ENCODE measurements around the gene CST3. TPM values are rescaled to one million over a fixed set of nuclear protein-coding genes. Genes with fewer than 3 reads are reported as not detected.

CST3 gene
- total and polyA plus RNA-seq, 11 donors = 240 to 1,194 (median 611) TPM

DNA sequence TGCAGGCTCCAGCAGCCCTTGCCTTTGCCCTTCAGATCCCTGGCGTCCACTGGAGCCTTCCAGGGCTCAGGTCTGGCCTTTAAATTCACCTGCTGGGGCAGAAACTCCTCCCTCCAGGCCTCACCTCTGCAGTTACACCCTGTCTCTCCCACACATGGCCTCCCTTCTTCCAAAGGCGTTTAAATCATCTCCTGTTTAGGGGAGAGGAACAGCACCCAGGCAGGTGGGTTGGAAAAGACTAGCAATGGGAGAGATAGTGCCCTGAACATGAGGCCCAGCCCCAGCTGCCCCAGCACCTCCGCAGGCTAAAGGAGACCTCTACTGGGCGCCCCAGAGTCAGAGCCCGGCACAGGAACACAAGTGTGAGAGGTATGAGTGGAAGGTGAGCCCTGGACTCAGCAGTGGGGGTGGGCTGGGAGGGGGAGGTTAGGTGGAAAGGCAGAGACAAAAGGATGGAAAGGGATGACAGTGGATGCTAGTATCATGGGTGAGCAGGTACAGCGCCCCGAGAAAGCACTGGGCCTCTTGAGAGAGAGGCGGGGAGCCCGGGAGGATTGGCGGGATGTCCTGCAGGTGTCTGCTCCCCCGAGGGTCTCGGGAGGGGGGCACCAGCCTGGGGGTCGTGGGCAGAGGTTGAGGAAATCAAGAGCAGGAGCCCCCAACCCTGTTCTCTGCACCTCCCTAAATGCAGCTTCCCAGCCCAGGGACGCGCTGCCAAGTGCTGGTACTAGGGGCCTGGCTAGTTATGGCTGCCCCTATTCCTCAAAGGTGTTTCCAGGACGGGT is 31.7 kb downstream of the CST3 start, which contains the start of gene CST9:
Gene CST9 (minus strand): TSS at position 51 of the 785 bp plus-strand sequence. CDS start 53 bp downstream, outside the sequence.
- ATAC-seq (peak in 2 of 4 donors; percentile 4 to 5), DNase-seq (no peak)
- TF ChIP-seq, protein P1, sequence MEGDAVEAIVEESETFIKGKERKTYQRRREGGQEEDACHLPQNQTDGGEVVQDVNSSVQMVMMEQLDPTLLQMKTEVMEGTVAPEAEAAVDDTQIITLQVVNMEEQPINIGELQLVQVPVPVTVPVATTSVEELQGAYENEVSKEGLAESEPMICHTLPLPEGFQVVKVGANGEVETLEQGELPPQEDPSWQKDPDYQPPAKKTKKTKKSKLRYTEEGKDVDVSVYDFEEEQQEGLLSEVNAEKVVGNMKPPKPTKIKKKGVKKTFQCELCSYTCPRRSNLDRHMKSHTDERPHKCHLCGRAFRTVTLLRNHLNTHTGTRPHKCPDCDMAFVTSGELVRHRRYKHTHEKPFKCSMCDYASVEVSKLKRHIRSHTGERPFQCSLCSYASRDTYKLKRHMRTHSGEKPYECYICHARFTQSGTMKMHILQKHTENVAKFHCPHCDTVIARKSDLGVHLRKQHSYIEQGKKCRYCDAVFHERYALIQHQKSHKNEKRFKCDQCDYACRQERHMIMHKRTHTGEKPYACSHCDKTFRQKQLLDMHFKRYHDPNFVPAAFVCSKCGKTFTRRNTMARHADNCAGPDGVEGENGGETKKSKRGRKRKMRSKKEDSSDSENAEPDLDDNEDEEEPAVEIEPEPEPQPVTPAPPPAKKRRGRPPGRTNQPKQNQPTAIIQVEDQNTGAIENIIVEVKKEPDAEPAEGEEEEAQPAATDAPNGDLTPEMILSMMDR (IDR thresholded peaks at IDR 0.05) = no peak
- no peak for TF ChIP-seq POLR2A (IDR thresholded peaks at IDR 0.05)
- no peak within 1 kb of the TSS for H3K27ac ChIP-seq
- H3K4me1 ChIP-seq = peaks cover 0 to 13% (median 0%) of the 10 kb centered on the region in 12 donors
- peaks cover 0 to 8% (median 0%) of the 10 kb centered on the region in 9 donors for H3K27me3 ChIP-seq
- H3K36me3 ChIP-seq = no peaks in the 10 kb centered on the region
- WGBS, 4 donors = 54 to 70% (median 60%) methylated on average over 13 to 16 of the region's 16 CpGs
- intact Hi-C loops (cut with DNase I) = loop anchor here (1.0 to 10.0 kb wide), 11 partner anchors 31 to 261 kb away; partner anchors contain the start of genes GZF1 (in 2 of the 10), NXT1 (in 2 of the 10) and CST3 (in 1 of the 10)
- H3K4me3 ChIP-seq = no peak within 1 kb of the TSS
- H3K9me3 ChIP-seq = no peaks in the 10 kb centered on the region

GRCh38 chr20:23604306-23604705 is 33.4 kb downstream of the CST3 start:
- ATAC-seq = no peak
- Histone ChIP-seq H3K9me3 (no peaks in the 10 kb centered on the region), H3K27me3 (peaks cover 0 to 8% (median 0%) of the 10 kb centered on the region in 9 donors), H3K4me3 (no peak overlapping the region), H3K36me3 (no peaks in the 10 kb centered on the region), H3K27ac (no peak overlapping the region), H3K4me1 (peaks cover 0 to 13% (median 0%) of the 10 kb centered on the region in 12 donors)
- intact Hi-C loops (cut with DNase I) = loop anchor here in 4 of 10 donors (10.0 kb wide), 4 partner anchors 60 to 260 kb away; partner anchors contain the start of genes GZF1 (in 1 of the 4) and NXT1 (in 1 of the 4)
- 74 to 90% (median 81%) methylated on average over 1 of the region's 1 CpG for WGBS, 4 donors
- DNase-seq = no peak
- no peak for TF ChIP-seq POLR2A (IDR thresholded peaks at IDR 0.05)
- TF ChIP-seq, protein P1 (IDR thresholded peaks at IDR 0.05) = no peak

- Histone ChIP-seq H3K27ac (no peak overlapping the region), H3K9me3 (no peaks in the 10 kb centered on the region), H3K4me1 (peaks cover 0 to 13% (median 0%) of the 10 kb centered on the region in 12 donors), H3K4me3 (no peak overlapping the region), H3K36me3 (no peaks in the 10 kb centered on the region), H3K27me3 (peaks cover 0 to 8% (median 0%) of the 10 kb centered on the region in 9 donors)
- intact Hi-C loops (cut with DNase I) = loop anchor here in 4 of 10 donors (10.0 kb wide), 4 partner anchors 61 to 259 kb away; partner anchors contain the start of genes GZF1 (in 1 of the 4) and NXT1 (in 1 of the 4)
- DNase-seq (no peak), ATAC-seq (no peak)
- 86 to 100% (median 89%) methylated on average over 2 to 4 of the region's 4 CpGs for WGBS, 4 donors
- TF ChIP-seq, protein P1 (IDR thresholded peaks at IDR 0.05) = no peak
- no peak for TF ChIP-seq POLR2A (IDR thresholded peaks at IDR 0.05)
Observed at GRCh38 chr20:23603321-23603720, 34.4 kb downstream of the CST3 start.

GRCh38 chr20:23602699-23603098 is 35.1 kb downstream of the CST3 start:
- DNase-seq = no peak
- H3K4me3 ChIP-seq = no peak overlapping the region
- H3K27me3 ChIP-seq = peaks cover 0 to 8% (median 0%) of the 10 kb centered on the region in 9 donors
- intact Hi-C loops (cut with DNase I) = loop anchor here in 4 of 10 donors (10.0 kb wide), 4 partner anchors 62 to 258 kb away; partner anchors contain the start of genes GZF1 (in 1 of the 4) and NXT1 (in 1 of the 4)
- H3K36me3 ChIP-seq = no peaks in the 10 kb centered on the region
- 64 to 71% (median 69%) methylated on average over 6 of the region's 6 CpGs for WGBS, 4 donors
- ATAC-seq = no peak
- no peak for TF ChIP-seq POLR2A (IDR thresholded peaks at IDR 0.05)
- TF ChIP-seq, protein P1 (IDR thresholded peaks at IDR 0.05) = no peak
- no peaks in the 10 kb centered on the region for H3K9me3 ChIP-seq
- H3K4me1 ChIP-seq = peaks cover 0 to 13% (median 0%) of the 10 kb centered on the region in 12 donors
- no peak overlapping the region for H3K27ac ChIP-seq

Measured in heart left ventricle (tissue), 16 donors.